ENCODE results near the gene UNK. TPM values are rescaled to one million over a fixed set of nuclear protein-coding genes. Genes with fewer than 3 reads are reported as not detected.
A peak's percentile ranks its signal among the peaks of the same experiment; 100 is the strongest.

The UNK gene
- total and polyA plus RNA-seq, 9 of the 15 experiments (the other 6 are each of a cell fraction or from before 2014, with no cell fraction given) = 12.8 to 38.6 (median 24.8) TPM

GRCh38 chr17:75779250-75779986 lies 5.2 kb upstream of the UNK start (continued):
- TF ChIP-seq, protein P1, sequence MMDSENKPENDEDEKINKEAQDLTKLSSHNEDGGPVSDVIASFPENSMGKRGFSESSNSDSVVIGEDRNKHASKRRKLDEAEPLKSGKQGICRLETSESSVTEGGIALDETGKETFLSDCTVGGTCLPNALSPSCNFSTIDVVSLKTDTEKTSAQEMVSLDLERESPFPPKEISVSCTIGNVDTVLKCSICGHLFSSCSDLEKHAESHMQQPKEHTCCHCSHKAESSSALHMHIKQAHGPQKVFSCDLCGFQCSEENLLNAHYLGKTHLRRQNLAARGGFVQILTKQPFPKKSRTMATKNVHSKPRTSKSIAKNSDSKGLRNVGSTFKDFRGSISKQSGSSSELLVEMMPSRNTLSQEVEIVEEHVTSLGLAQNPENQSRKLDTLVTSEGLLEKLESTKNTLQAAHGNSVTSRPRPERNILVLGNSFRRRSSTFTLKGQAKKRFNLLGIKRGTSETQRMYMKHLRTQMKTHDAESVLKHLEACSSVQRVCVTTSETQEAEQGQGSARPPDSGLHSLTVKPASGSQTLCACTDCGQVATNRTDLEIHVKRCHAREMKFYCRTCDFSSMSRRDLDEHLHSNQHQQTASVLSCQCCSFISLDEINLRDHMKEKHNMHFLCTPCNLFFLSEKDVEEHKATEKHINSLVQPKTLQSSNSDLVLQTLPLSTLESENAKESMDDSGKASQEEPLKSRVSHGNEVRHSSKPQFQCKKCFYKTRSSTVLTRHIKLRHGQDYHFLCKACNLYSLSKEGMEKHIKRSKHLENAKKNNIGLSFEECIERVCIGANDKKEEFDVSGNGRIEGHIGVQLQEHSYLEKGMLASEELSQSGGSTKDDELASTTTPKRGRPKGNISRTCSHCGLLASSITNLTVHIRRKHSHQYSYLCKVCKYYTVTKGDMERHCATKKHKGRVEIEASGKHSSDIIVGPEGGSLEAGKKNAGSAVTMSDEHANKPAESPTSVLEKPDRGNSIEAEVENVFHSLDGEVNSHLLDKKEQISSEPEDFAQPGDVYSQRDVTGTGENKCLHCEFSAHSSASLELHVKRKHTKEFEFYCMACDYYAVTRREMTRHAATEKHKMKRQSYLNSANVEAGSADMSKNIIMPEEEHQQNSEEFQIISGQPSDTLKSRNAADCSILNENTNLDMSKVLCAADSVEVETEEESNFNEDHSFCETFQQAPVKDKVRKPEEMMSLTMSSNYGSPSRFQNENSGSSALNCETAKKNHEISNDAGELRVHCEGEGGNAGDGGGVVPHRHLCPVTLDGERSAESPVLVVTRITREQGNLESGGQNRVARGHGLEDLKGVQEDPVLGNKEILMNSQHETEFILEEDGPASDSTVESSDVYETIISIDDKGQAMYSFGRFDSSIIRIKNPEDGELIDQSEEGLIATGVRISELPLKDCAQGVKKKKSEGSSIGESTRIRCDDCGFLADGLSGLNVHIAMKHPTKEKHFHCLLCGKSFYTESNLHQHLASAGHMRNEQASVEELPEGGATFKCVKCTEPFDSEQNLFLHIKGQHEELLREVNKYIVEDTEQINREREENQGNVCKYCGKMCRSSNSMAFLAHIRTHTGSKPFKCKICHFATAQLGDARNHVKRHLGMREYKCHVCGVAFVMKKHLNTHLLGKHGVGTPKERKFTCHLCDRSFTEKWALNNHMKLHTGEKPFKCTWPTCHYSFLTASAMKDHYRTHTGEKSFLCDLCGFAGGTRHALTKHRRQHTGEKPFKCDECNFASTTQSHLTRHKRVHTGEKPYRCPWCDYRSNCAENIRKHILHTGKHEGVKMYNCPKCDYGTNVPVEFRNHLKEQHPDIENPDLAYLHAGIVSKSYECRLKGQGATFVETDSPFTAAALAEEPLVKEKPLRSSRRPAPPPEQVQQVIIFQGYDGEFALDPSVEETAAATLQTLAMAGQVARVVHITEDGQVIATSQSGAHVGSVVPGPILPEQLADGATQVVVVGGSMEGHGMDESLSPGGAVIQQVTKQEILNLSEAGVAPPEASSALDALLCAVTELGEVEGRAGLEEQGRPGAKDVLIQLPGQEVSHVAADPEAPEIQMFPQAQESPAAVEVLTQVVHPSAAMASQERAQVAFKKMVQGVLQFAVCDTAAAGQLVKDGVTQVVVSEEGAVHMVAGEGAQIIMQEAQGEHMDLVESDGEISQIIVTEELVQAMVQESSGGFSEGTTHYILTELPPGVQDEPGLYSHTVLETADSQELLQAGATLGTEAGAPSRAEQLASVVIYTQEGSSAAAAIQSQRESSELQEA (IDR thresholded peaks at IDR 0.05; ENCODE audit: low read depth) = no peak
- TF ChIP-seq CBX3 (IDR thresholded peaks at IDR 0.05; ENCODE audit: borderline replicate concordance in 1 of 2, low read length in 2 of 2) = no peak; a peak in 1 of 3 replicates
- 0 out of 2 replicates have a peak, but pooled peaks have one; percentile 11 for TF ChIP-seq NR4A1 (CRISPR knock-in tag; IDR thresholded peaks at IDR 0.05)
- no peak; the same call in 1 of the 2 replicates for TF ChIP-seq NR4A1 (tag; IDR thresholded peaks at IDR 0.05)
- no peak for TF ChIP-seq ZNF212 (CRISPR knock-in tag; IDR thresholded peaks at IDR 0.05)
- no peak for TF ChIP-seq THRAP3 (IDR thresholded peaks at IDR 0.05; ENCODE audit: borderline replicate concordance)
- peak; percentile 59; the same call in 1 of the 2 replicates for TF ChIP-seq RUNX1 (IDR thresholded peaks at IDR 0.05; ENCODE audit: low read depth)
- peak; percentile 87 for TF ChIP-seq E2F1 (CRISPR knock-in tag; IDR thresholded peaks at IDR 0.05)
- no peak; the same call in 1 of the 2 replicates for TF ChIP-seq PHTF2 (CRISPR knock-in tag; IDR thresholded peaks at IDR 0.05)
- 0 out of 2 replicates have a peak, but pooled peaks have one; percentile 43 for TF ChIP-seq HNRNPUL1 (IDR thresholded peaks at IDR 0.05; ENCODE audit: low read length)
- peak; percentile 88; the same call in 1 of the 2 replicates for TF ChIP-seq BRD4 (IDR thresholded peaks at IDR 0.05)
- TF ChIP-seq, protein P2, sequence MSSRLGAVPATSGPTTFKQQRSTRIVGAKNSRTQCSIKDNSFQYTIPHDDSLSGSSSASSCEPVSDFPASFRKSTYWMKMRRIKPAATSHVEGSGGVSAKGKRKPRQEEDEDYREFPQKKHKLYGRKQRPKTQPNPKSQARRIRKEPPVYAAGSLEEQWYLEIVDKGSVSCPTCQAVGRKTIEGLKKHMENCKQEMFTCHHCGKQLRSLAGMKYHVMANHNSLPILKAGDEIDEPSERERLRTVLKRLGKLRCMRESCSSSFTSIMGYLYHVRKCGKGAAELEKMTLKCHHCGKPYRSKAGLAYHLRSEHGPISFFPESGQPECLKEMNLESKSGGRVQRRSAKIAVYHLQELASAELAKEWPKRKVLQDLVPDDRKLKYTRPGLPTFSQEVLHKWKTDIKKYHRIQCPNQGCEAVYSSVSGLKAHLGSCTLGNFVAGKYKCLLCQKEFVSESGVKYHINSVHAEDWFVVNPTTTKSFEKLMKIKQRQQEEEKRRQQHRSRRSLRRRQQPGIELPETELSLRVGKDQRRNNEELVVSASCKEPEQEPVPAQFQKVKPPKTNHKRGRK (tag; IDR thresholded peaks at IDR 0.05) = no peak
- TF ChIP-seq, protein P3, sequence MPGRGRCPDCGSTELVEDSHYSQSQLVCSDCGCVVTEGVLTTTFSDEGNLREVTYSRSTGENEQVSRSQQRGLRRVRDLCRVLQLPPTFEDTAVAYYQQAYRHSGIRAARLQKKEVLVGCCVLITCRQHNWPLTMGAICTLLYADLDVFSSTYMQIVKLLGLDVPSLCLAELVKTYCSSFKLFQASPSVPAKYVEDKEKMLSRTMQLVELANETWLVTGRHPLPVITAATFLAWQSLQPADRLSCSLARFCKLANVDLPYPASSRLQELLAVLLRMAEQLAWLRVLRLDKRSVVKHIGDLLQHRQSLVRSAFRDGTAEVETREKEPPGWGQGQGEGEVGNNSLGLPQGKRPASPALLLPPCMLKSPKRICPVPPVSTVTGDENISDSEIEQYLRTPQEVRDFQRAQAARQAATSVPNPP (IDR thresholded peaks at IDR 0.05; ENCODE audit: borderline replicate concordance, insufficient read depth, insufficient read length) = no peak
- TF ChIP-seq PRMT5 (CRISPR knock-in tag; IDR thresholded peaks at IDR 0.05) = 0 out of 2 replicates have a peak, but pooled peaks have one; percentile 12
- no peak; the same call in 1 of the 2 replicates for TF ChIP-seq HLTF (IDR thresholded peaks at IDR 0.05)
- 0 out of 2 replicates have a peak, but pooled peaks have one; percentile 75 for TF ChIP-seq ZNF76 (CRISPR knock-in tag; IDR thresholded peaks at IDR 0.05; ENCODE audit: borderline replicate concordance)
